ENCODE measurements around the gene ASIC5. TPM values are rescaled to one million over a fixed set of nuclear protein-coding genes. Genes with fewer than 3 reads are reported as not detected.

The ASIC5 gene, protein sequence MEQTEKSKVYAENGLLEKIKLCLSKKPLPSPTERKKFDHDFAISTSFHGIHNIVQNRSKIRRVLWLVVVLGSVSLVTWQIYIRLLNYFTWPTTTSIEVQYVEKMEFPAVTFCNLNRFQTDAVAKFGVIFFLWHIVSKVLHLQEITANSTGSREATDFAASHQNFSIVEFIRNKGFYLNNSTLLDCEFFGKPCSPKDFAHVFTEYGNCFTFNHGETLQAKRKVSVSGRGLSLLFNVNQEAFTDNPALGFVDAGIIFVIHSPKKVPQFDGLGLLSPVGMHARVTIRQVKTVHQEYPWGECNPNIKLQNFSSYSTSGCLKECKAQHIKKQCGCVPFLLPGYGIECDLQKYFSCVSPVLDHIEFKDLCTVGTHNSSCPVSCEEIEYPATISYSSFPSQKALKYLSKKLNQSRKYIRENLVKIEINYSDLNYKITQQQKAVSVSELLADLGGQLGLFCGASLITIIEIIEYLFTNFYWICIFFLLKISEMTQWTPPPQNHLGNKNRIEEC
- not detected in 2 replicates for polyA plus RNA-seq (2012; rRNA removed)
- polyA plus RNA-seq (2012; cell fraction: cytosol; rRNA removed): not detected in 2 replicates
- polyA plus RNA-seq (2012; cell fraction: nucleus; rRNA removed): not detected in 2 replicates

GRCh38 chr4:155866177-155866576, at the start of gene ASIC5:
ASIC5 (minus strand) TSS chr4:155866277; CDS start chr4:155866226, 51 bp downstream.
- no peak within 1 kb of the TSS for H3K9ac ChIP-seq
- no peak within 1 kb of the TSS for H3K27ac ChIP-seq (ENCODE audit: low read depth in 2 of 2, low read length in 1 of 2)
- no peak for TF ChIP-seq RFX5 (IDR thresholded peaks at IDR 0.05; ENCODE audit: low read length)
- no peak for TF ChIP-seq RAD21 (IDR thresholded peaks at IDR 0.05; ENCODE audit: low read length)
- TF ChIP-seq MXI1 (IDR thresholded peaks at IDR 0.05; ENCODE audit: low read depth, low read length): no peak
- TF ChIP-seq RXRA (IDR thresholded peaks at IDR 0.05; ENCODE audit: borderline replicate concordance, low read depth): no peak
- no peak for TF ChIP-seq MAX (IDR thresholded peaks at IDR 0.05; ENCODE audit: low read depth)
- TF ChIP-seq CHD2 (IDR thresholded peaks at IDR 0.05; ENCODE audit: low read length, partially characterized antibody): no peak
- TF ChIP-seq, protein P1, sequence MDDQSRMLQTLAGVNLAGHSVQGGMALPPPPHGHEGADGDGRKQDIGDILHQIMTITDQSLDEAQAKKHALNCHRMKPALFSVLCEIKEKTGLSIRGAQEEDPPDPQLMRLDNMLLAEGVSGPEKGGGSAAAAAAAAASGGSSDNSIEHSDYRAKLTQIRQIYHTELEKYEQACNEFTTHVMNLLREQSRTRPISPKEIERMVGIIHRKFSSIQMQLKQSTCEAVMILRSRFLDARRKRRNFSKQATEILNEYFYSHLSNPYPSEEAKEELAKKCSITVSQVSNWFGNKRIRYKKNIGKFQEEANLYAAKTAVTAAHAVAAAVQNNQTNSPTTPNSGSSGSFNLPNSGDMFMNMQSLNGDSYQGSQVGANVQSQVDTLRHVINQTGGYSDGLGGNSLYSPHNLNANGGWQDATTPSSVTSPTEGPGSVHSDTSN (IDR thresholded peaks at IDR 0.05): no peak
- TF ChIP-seq, protein P2, sequence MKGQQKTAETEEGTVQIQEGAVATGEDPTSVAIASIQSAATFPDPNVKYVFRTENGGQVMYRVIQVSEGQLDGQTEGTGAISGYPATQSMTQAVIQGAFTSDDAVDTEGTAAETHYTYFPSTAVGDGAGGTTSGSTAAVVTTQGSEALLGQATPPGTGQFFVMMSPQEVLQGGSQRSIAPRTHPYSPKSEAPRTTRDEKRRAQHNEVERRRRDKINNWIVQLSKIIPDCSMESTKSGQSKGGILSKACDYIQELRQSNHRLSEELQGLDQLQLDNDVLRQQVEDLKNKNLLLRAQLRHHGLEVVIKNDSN (IDR thresholded peaks at IDR 0.05; ENCODE audit: borderline replicate concordance, low read depth): no peak
- TF ChIP-seq GATA2 (CRISPR knock-in tag; IDR thresholded peaks at IDR 0.05): no peak
- no peak for TF ChIP-seq EP300 (IDR thresholded peaks at IDR 0.05; ENCODE audit: borderline replicate concordance in 1 of 2, low read depth in 1 of 2, low read length in 1 of 2)
- TF ChIP-seq, protein P3, sequence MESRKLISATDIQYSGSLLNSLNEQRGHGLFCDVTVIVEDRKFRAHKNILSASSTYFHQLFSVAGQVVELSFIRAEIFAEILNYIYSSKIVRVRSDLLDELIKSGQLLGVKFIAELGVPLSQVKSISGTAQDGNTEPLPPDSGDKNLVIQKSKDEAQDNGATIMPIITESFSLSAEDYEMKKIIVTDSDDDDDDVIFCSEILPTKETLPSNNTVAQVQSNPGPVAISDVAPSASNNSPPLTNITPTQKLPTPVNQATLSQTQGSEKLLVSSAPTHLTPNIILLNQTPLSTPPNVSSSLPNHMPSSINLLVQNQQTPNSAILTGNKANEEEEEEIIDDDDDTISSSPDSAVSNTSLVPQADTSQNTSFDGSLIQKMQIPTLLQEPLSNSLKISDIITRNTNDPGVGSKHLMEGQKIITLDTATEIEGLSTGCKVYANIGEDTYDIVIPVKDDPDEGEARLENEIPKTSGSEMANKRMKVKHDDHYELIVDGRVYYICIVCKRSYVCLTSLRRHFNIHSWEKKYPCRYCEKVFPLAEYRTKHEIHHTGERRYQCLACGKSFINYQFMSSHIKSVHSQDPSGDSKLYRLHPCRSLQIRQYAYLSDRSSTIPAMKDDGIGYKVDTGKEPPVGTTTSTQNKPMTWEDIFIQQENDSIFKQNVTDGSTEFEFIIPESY (IDR thresholded peaks at IDR 0.05; ENCODE audit: borderline replicate concordance, low read depth): no peak
- TF ChIP-seq YY1 (IDR thresholded peaks at IDR 0.05; ENCODE audit: low read depth): no peak
- TF ChIP-seq RCOR1 (IDR thresholded peaks at IDR 0.05; ENCODE audit: low read length): no peak
- no peak for TF ChIP-seq CTCF (IDR thresholded peaks at IDR 0.05)
- CTCF ChIA-PET: no interaction called here
- H3F3A ChIP-seq (replicated peaks; ENCODE audit: insufficient read depth): no peaks in the 10 kb centered on the region
- 0% methylated on average over 1 of the region's 1 CpG for WGBS (ENCODE audit: low lambda C conversion rate)
- H3K36me3 ChIP-seq (replicated peaks in 1 of 2; ENCODE audit: control insufficient read depth in 1 of 2, insufficient read depth in 2 of 2, low read length in 1 of 2): no peaks in the 10 kb centered on the region
- no peaks in the 10 kb centered on the region for H4K20me1 ChIP-seq (ENCODE audit: insufficient read depth)
- no peaks in the 10 kb centered on the region for H3K27me3 ChIP-seq (ENCODE audit: insufficient read depth)
- H3K79me2 ChIP-seq (ENCODE audit: insufficient read depth): no peaks in the 10 kb centered on the region
- H3K4me1 ChIP-seq (ENCODE audit: control insufficient read depth in 1 of 2, insufficient read depth in 2 of 2, low read depth in 1 of 2, low read length in 1 of 2): no peaks in the 10 kb centered on the region
- POLR2A ChIA-PET: no interaction called here
- no peak within 1 kb of the TSS for H2AFZ ChIP-seq (ENCODE audit: low read depth)
- H3K9me3 ChIP-seq: no peaks in the 10 kb centered on the region
- DNase-seq: no peak
- no peak within 1 kb of the TSS for H3K4me2 ChIP-seq
- H3K4me3 ChIP-seq (ENCODE audit: low read depth in 2 of 2, low read length in 1 of 2): no peak within 1 kb of the TSS; a peak in 1 of 4 replicates
- no peaks in the 10 kb centered on the region for H3K9me2 ChIP-seq
